Putamen (tissue), 1 donor: ENCODE data around the gene DLGAP3.

Source experiments
- DNase-seq: peaks from one replicate; pipeline ENCODE4 v3.0.0-alpha.2; 2016; ENCODE audit warnings: low spot score

The DLGAP3 gene

GRCh38 chr1:34900775-34901502 lies 28.5 kb downstream of the DLGAP3 start:
- DNase-seq: peak; percentile 79

- DNase-seq: no peak
These were observed 29.5 kb downstream of the DLGAP3 start for GRCh38 chr1:34899906-34900305.

GRCh38 chr1:34899471-34899870 lies 30.0 kb downstream of the DLGAP3 start:
- no peak for DNase-seq

- DNase-seq: no peak
These were observed 31.1 kb downstream of the DLGAP3 start for GRCh38 chr1:34898330-34898761.

- DNase-seq: no peak
These were observed 32.8 kb downstream of the DLGAP3 start for GRCh38 chr1:34896612-34897011.

- DNase-seq: no peak
These were observed 39.7 kb downstream of the DLGAP3 start for GRCh38 chr1:34889705-34890104.

GRCh38 chr1:34887593-34887992 lies 41.9 kb downstream of the DLGAP3 start:
- DNase-seq: no peak

GRCh38 chr1:34885405-34886247 lies 43.8 kb downstream of the DLGAP3 start:
- DNase-seq: no peak

- DNase-seq: no peak
These were observed 44.5 kb downstream of the DLGAP3 start for GRCh38 chr1:34884961-34885360.

GRCh38 chr1:34884536-34884935 lies 44.9 kb downstream of the DLGAP3 start:
- DNase-seq: no peak

GRCh38 chr1:34879230-34879629 lies 50.2 kb downstream of the DLGAP3 start:
- no peak for DNase-seq

GRCh38 chr1:34876406-34876805 lies 53.0 kb downstream of the DLGAP3 start:
- no peak for DNase-seq

- DNase-seq: no peak
These were observed 55.0 kb downstream of the DLGAP3 start for GRCh38 chr1:34874296-34874952.

GRCh38 chr1:34872133-34872503 lies 57.3 kb downstream of the DLGAP3 start:
- DNase-seq: peak; percentile 75

- no peak for DNase-seq
These were observed 57.9 kb downstream of the DLGAP3 start for GRCh38 chr1:34871443-34872132.

GRCh38 chr1:34870395-34870794 lies 59.1 kb downstream of the DLGAP3 start:
- no peak for DNase-seq

GRCh38 chr1:34869760-34870159 lies 59.7 kb downstream of the DLGAP3 start:
- DNase-seq: no peak

- DNase-seq: no peak
These were observed 61.0 kb downstream of the DLGAP3 start for GRCh38 chr1:34868230-34869049.

- no peak for DNase-seq
These were observed 62.0 kb downstream of the DLGAP3 start for GRCh38 chr1:34867415-34867814.

GRCh38 chr1:34866762-34867109 lies 62.7 kb downstream of the DLGAP3 start:
- DNase-seq: no peak

GRCh38 chr1:34865981-34866761 lies 63.3 kb downstream of the DLGAP3 start:
- DNase-seq: peak; percentile 58
